Caki2 (cell line): ENCODE results near the gene SLC12A5. TPM values are rescaled to one million over a fixed set of nuclear protein-coding genes. Genes with fewer than 3 reads are reported as not detected.

Experiments used
- total RNA-seq: library from RNA; depleted of rRNA; stranded (reverse); fragments of >200 nt; shearing (Covaris generic); gene quantifications from 2 replicates; pipeline ENCODE4 v1.2.3, GENCODE V29; 2014; ENCODE audit warnings: low replicate concordance; rRNA removed

The SLC12A5 gene
- total RNA-seq, 1 experiment from 2014 or later: 7.9 TPM

Other genes starting within 250 kb of the SLC12A5 start
- not detected in 2 replicates for gene WFDC3, start 237.3 kb upstream of the SLC12A5 start, total RNA-seq
- gene DNTTIP1, start 237.3 kb upstream of the SLC12A5 start, total RNA-seq: 74.3 and 111 TPM in 2 replicates
- 112 and 164 TPM in 2 replicates for gene UBE2C, start 216.6 kb upstream of the SLC12A5 start, total RNA-seq
- not detected in 2 replicates for gene TNNC2, start 201.9 kb upstream of the SLC12A5 start, total RNA-seq
- gene SNX21, start 195.4 kb upstream of the SLC12A5 start, total RNA-seq: 72.8 and 87.6 TPM in 2 replicates
- 43.3 and 48.7 TPM in 2 replicates for gene ACOT8, start 171.8 kb upstream of the SLC12A5 start, total RNA-seq
- 4.3 and 5.8 TPM in 2 replicates for gene ZSWIM3, start 171.6 kb upstream of the SLC12A5 start, total RNA-seq
- gene ZSWIM1, start 148.0 kb upstream of the SLC12A5 start, total RNA-seq: 6.3 and 9.8 TPM in 2 replicates
- 0.43 TPM in 1 of 2 replicates, not detected in the other for gene SPATA25, start 141.6 kb upstream of the SLC12A5 start, total RNA-seq
- 3.4 and 5.2 TPM in 2 replicates for gene NEURL2, start 138.0 kb upstream of the SLC12A5 start, total RNA-seq
- 96.4 and 123 TPM in 2 replicates for gene CTSA, start 137.9 kb upstream of the SLC12A5 start, total RNA-seq
- 6.5 and 9.1 TPM in 2 replicates for gene PLTP, start 117.1 kb upstream of the SLC12A5 start, total RNA-seq
- 5.2 and 14.2 TPM in 2 replicates for gene PCIF1, start 94.5 kb upstream of the SLC12A5 start, total RNA-seq
- 4.8 and 5.4 TPM in 2 replicates for gene ZNF335, start 57.0 kb upstream of the SLC12A5 start, total RNA-seq
- gene MMP9, start 20.3 kb upstream of the SLC12A5 start, total RNA-seq: 0.06 and 0.07 TPM in 2 replicates
- 6.7 and 9.2 TPM in 2 replicates for gene NCOA5, start 60.7 kb downstream of the SLC12A5 start, total RNA-seq
- 24.1 and 29.9 TPM in 2 replicates for gene CD40, start 89.1 kb downstream of the SLC12A5 start, total RNA-seq